NCI-H446 (cell line): ENCODE data around the gene ZNF524.
"Not testable (repeated sequence)": the region's sequence is repeated elsewhere in the genome, so short reads cannot be mapped to it uniquely, and the experiment has no call there.

Experiments
- DNase-seq, 2 experiments: peaks; one replicate each; lab custom pipeline; 2025; lab: John Stamatoyannopoulos, UW

The ZNF524 gene

GRCh38 chr19:55599842-55600661, at the start of gene ZNF524:
TSS of gene ZNF524 (plus strand) at chr19:55600288. CDS start at chr19:55602113, 1,825 bp downstream.
- DNase-seq = peak; percentile 98 to 99

- DNase-seq = no peak
Observed at GRCh38 chr19:55550321-55550650, 49.8 kb upstream of the ZNF524 start.

DNA sequence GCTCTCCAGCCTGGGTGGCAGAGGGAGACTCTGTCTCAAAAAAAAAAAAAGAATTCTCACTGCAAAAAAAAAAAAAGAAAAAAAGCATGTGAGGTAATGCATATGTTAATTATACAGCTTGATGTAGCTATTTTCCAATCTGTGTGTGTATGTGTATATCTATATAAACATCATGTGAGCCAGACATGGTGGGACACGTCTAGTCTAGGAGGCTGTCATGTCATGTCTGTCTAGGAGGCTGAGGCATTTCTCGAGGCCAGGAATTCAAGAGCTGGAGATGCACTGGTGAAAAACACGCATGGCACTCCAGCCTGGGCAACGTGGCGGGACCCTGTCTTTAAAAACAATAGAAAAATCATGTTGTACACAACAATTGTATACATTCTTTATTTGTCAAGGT, 47.9 kb upstream of the ZNF524 start:
- DNase-seq = no peak

- DNase-seq = no peak
Observed at GRCh38 chr19:55552620-55553019, 47.5 kb upstream of the ZNF524 start.

DNA sequence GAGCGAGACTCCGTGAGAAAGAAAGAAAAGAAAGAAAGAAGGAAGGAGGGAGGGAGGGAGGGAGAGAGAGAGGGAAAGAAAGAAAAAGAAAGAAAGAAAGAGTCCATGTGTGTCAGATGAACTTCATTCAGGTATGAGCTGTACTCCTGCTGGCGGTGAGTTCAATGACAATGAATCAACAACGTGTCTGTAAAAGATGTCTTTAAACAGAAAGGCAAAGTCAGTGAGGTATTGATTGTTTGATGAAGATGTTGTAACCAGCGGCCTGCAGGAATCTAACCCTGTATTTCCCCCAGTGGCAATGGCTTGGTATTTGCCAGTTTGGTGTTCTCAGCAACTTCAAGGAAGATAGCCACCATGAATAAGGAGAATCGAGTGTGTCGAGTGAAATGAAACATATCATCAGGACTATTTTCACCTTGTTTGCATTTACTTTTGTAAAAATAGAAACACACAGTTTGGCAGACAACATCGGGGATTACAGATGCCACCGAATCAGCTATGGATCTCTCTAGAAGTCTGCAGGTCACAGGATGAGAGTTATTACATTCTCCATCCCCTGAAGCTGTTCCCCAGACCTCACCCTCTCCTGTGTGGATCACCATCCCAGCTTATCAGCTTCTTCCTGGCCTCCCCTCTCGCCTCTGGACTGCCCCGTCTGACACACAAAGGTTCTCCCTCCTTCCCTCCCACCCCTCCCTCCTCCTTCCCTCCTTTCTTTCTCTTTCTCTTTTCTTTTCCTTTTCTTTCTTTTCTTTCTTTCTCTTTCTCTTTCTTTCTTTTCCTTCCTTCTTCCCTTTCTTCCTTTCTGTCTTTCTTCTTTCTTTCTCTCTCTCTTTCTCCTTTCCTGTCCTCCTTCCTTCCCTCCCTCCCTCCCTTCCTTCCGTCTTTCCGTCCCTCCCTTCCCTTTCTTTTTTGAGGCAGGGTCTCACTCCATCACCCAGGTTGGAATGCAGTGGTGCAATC, 46.6 kb upstream of the ZNF524 start:
- DNase-seq = no peak

DNA sequence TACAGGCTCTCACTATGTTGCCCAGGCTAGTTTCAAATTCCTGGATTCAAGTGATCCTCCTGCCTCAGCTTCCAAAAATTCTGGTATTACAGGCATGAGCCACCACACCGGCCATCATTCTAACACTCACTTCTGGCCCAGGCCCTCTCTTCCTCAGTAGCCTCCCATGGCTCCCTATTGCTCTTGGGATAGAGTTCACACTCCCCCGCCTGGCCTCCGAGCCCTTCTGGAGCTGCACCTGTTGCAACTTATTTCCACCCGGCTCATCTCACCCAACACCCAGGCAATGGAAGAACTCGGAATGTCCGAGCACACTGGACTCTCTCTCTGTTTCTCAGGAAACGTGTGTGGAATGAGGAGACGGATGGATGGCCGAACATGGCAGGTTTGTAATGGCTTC, 45.8 kb upstream of the ZNF524 start:
- DNase-seq = no peak

GRCh38 chr19:55554741-55555152, 45.3 kb upstream of the ZNF524 start:
- no peak for DNase-seq

- DNase-seq = no peak
Observed at GRCh38 chr19:55559684-55560083, 40.4 kb upstream of the ZNF524 start.

DNA sequence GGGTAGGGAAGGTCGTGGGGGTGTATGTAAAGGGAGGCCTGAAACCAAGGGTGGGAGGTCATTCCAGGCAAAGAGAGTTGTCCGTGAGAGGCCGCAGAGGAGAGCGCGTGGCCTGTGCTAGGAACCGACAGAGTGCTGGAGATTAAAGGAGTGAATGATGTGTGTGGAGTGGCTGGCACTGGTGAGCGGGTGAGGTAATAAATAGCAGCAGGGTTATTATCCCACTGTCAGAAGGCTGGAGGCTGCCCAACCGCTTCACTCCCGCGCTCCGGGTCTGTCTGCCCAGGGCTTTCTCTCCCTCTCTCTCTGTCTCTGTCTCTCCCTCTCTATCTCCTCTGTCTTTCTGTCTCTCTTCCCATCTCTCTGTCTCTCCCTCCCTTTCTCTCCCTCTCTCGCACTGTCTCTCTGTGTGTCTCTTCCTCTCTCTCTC, 36.8 kb upstream of the ZNF524 start:
- peak; percentile 14 to 72 for DNase-seq

- DNase-seq = no peak
Observed at GRCh38 chr19:55566823-55567222, 33.3 kb upstream of the ZNF524 start.

DNA sequence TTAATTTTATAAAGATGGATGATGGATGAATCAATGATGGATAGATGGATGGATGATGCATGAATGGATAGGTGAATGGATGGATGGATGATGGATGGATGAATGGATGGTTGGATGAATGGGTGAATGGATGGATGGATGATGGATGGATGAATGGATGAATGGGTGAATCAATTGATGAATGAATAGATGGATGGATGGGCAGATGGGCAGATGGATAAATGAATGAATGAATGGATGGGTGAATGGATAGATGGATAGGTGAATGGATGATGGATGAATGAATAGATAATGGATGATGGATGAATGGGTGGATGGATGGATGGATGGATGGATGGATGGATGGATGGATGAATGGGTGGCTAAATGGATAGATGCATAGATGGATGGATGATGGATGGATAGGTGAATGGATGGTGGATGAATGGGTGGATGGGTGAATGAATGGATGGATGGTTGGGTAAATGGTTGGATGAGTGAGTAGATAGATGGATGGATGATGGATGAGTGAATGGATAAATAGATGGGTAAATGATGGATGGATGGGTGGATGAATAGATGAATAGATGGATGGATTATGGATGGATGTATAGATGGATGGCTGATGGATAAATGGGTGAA, 32.3 kb upstream of the ZNF524 start:
- DNase-seq = no peak

GRCh38 chr19:55569477-55569876, 30.6 kb upstream of the ZNF524 start:
- DNase-seq = not testable (repeated sequence)

GRCh38 chr19:55573929-55574328, 26.2 kb upstream of the ZNF524 start:
- DNase-seq = not testable (repeated sequence)

DNA sequence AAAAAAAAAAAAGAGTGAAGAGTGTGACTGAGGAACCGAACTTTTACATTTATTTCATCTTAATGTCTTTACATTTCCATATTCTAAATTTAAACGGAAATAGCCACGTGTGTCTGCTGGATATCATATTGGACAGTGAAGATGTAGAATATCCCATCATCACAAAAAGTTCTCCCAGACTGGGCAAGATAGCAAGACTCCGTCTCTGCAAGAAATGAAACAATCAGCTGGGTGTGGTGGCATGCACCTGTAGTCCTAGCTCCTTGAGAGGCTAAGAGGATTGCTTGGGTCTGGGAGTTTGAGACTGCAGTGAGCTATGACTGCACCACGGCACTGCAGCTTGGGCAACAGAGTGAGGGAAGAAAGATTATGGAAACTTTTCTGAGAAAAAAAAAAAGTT, 23.3 kb upstream of the ZNF524 start:
- DNase-seq = no peak

- no peak for DNase-seq
Observed at GRCh38 chr19:55578031-55578760, 21.9 kb upstream of the ZNF524 start.

DNA sequence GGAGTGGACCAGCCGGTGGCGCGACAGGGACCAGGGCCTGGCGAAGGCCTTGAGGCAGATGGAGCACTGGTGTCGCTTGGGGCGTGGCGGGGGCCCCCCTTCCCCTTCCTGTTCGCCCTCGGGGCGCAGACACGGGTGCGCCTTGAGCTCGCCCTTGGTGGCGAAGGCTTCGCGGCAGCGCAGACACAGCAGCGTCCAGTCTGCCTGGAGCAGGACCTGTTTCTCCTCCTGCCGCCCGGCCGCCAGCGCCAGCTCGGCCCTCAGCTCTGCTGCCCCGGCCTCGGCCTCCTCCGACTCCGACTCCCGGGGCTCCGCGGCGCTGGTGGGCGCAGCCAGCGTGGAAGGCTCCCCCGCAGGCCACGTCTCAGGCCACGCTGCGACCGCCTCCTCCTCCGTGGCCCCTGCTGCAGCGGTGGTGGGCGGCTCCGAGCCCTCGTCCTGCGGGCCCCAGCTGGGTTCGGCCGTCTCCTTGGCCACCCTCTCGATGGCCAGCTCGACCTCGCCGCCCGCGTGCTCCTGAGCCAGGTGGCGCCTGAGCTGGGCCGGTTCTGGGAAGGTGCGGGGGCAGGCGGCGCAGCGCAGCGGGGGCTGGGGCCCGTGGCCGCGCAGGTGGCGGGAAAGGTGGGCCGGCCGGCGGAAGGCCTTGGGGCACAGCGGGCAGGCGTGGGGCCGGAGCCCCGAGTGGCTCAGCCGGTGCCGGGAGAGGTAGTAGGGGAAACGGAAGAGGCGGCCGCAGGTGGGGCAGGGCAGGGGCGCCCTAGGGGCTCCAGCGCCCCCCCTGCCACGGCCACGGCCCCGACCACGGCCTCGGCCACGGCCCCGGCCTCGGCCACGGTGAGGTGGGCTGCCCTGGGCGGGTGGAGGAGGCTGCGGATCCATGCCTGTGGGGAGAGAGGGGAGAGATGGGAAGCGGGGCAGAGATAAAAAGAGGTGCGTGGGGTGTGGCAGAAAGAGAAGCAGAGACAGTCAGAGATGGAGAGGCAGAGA, 21.0 kb upstream of the ZNF524 start:
- DNase-seq = no peak

DNA sequence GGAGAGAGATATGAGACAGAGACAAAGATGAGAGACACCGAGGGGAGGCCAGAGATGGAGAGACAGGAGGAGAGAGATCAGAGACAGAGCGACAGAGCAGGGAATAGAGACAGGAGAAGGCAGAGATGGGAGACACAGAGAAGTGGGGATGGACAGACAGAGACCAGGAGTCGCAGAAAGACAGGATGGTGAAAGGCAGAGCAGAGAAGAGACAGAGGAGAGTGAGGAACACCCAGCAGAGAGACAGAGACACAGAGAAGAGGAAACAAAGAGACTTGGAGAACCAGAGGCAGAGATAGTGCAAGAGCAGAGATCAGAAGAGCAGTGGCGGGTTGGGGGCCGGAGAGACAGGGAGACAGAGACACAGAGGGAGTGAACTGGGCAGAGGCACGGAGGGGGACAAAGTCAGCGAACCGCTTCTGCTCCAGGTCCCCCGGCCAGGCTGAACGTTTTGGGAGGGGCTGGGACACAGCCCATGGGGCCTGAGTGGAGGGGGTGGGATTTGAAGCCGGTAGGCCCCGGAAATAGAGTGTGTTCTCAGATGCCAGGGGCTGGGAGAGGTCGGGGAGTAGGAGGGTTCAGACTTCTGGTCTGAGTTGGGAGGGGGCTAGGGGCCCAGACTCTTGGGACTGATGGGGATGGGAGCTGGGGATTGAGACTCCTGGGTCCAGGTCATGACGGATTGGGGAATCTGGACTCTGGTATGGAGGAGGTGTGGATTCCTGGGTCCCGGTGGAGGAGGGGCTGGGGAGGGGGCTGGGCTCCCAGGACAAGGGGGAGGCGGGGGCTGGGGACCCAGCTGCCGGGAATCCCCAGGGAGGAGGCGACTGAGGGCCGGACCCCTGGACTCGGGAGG, 20.1 kb upstream of the ZNF524 start:
- DNase-seq = peak in 1 of 2 experiments; percentile 30

DNA sequence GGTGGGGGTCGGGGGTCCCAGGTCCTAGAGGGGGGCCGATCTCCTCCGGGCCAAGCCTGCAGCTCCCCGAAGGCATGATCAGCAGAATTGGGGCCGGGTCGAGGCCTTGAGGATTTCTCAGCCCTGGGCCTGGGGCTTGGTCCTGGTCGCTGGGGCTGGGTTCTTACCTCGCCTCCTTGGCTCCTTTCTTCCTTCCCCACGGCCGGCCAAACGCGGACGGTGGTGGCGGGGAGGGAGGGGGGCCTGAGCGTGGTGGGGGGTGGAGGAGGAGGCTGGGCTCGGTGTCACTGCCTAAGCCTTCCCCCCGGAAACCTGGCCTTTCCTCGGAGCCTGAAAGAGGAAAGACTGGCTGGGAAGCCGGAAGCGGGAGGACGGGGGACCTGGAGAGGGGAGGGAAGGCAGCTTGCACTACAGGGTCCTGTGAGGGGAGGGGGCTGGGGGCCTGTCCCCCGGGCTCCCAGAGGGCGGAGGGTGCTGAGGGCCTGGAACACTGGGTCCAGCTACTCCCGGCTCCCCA, 19.4 kb upstream of the ZNF524 start, which contains the start of gene ZNF579:
TSS of gene ZNF579 (minus strand) at position 221 of the 517 bp plus-strand sequence. CDS start 1,209 bp downstream, outside the sequence.
- peak; percentile 88 to 91 for DNase-seq
